HepG2 (cell line): ENCODE results near the gene POLR2H. TPM values are rescaled to one million over a fixed set of nuclear protein-coding genes. Genes with fewer than 3 reads are reported as not detected.

Source experiments
- ATF7-NPFF ChIP-seq: sonication (generic); formaldehyde crosslinking; IDR thresholded peaks from 2 replicates; pipeline ENCODE4 v1.8.1; 2023; ENCODE audit warnings: mild to moderate bottlenecking, low read depth, missing genetic modification reagents, moderate library complexity
- DPF2 ChIP-seq: sonication (generic); formaldehyde crosslinking; IDR thresholded peaks from 2 replicates; pipeline ENCODE4 v1.4.0; 2020; ENCODE audit warnings: mild to moderate bottlenecking, low read depth, missing genetic modification reagents, borderline replicate concordance
- GFI1 ChIP-seq: sonication (generic); formaldehyde crosslinking; IDR thresholded peaks from 2 replicates; pipeline ENCODE4 v1.5.0; 2020; ENCODE audit warnings: missing genetic modification reagents, mild to moderate bottlenecking, borderline replicate concordance
- HNRNPK ChIP-seq: fragments of 200-400 bp; formaldehyde crosslinking; IDR thresholded peaks from 2 replicates; pipeline ENCODE4 v1.6.1; 2018; ENCODE audit warnings: low read length, low read depth, moderate library complexity, mild to moderate bottlenecking; ENCODE audit not compliant: poor library complexity, severe bottlenecking
- NFYC ChIP-seq: IDR thresholded peaks from 2 replicates; pipeline ENCODE4 v1.6.1; 2016; ENCODE audit warnings: missing genetic modification reagents, missing compliant biosample characterization
- NRL ChIP-seq: sonication (generic); formaldehyde crosslinking; IDR thresholded peaks from 2 replicates; pipeline ENCODE4 v1.5.0; 2020; ENCODE audit warnings: missing genetic modification reagents, mild to moderate bottlenecking, moderate library complexity, borderline replicate concordance
- RFX3 ChIP-seq: IDR thresholded peaks from 2 replicates; pipeline ENCODE4 v1.6.1; 2016; ENCODE audit warnings: missing biosample characterization, missing genetic modification reagents
- SIX4 ChIP-seq: sonication (generic); formaldehyde crosslinking; IDR thresholded peaks from 2 replicates; pipeline ENCODE4 v1.4.0; 2020; ENCODE audit warnings: missing genetic modification reagents
- SP1 ChIP-seq, 2 experiments: fragments of 450-650 bp in 1 of 2; sonication (generic) in 1 of 2; formaldehyde crosslinking in 1 of 2; IDR thresholded peaks; 2 replicates each; pipeline versions ENCODE4 v1.4.0 to v1.6.1; 2016 to 2020; ENCODE audit warnings: missing genetic modification reagents in 1 of 2
- STAT5B ChIP-seq: sonication (generic); formaldehyde crosslinking; IDR thresholded peaks from 2 replicates; pipeline ENCODE4 v1.4.0; 2020; ENCODE audit warnings: missing genetic modification reagents
- THAP11 ChIP-seq: IDR thresholded peaks from 2 replicates; pipeline ENCODE4 v1.6.1; 2016; ENCODE audit warnings: missing biosample characterization, missing genetic modification reagents
- ZNF225 ChIP-seq: sonication (generic); formaldehyde crosslinking; IDR thresholded peaks from 2 replicates; pipeline ENCODE4 v1.4.0; 2020; ENCODE audit warnings: mild to moderate bottlenecking, missing genetic modification reagents
- ZNF317 ChIP-seq: sonication (generic); formaldehyde crosslinking; IDR thresholded peaks from 2 replicates; pipeline ENCODE4 v1.5.0; 2020; ENCODE audit warnings: mild to moderate bottlenecking, missing genetic modification reagents
- ZNF703 ChIP-seq: sonication (generic); formaldehyde crosslinking; IDR thresholded peaks from 2 replicates; pipeline ENCODE4 v1.5.1; 2020; ENCODE audit warnings: missing genetic modification reagents, mild to moderate bottlenecking, moderate library complexity, borderline replicate concordance
- polyA plus RNA-seq, 8 experiments: library from polyadenylated mRNA; depleted of rRNA in 3 of 8; stranded (reverse) in 7 of 8; unstranded in 1 of 8; fragments of >200 nt; fragmentation: Illumina TruSeq in 4 of 8; extraction: Trizol in 4 of 8; gene quantifications; 2 replicates each; pipeline versions ENCODE4 v1.2.1 to v1.2.3, GENCODE V29; 2011 to 2016; ENCODE audit warnings: low read depth in 4 of 8, missing spikeins in 1 of 8, mixed read lengths in 1 of 8; ENCODE audit not compliant: insufficient read depth in 1 of 8
- total RNA-seq, 5 experiments: library from RNA; depleted of rRNA; stranded (reverse); fragments of >200 nt; fragmentation: Illumina TruSeq; extraction: Trizol; gene quantifications; 2 replicates each; pipeline ENCODE4 v1.2.3, GENCODE V29; 2016; ENCODE audit warnings: low read depth in 1 of 5
- TF ChIP-seq, protein P1 (sequence below): sonication (generic); formaldehyde crosslinking; IDR thresholded peaks from 2 replicates; pipeline ENCODE4 v1.4.0; 2020; ENCODE audit warnings: mild to moderate bottlenecking, low read depth, missing genetic modification reagents
- TF ChIP-seq, protein P2 (sequence below): sonication (generic); formaldehyde crosslinking; IDR thresholded peaks from 2 replicates; pipeline ENCODE4 v1.4.0; 2020; ENCODE audit warnings: missing genetic modification reagents, borderline replicate concordance
- TF ChIP-seq, protein P3 (sequence below): sonication (generic); formaldehyde crosslinking; IDR thresholded peaks from 2 replicates; pipeline ENCODE4 v1.4.0; 2020; ENCODE audit warnings: mild to moderate bottlenecking, missing genetic modification reagents, borderline replicate concordance
- TF ChIP-seq, protein P4 (sequence below): sonication (generic); formaldehyde crosslinking; IDR thresholded peaks from 2 replicates; pipeline ENCODE4 v1.8.0; 2022; ENCODE audit warnings: low read depth, missing genetic modification reagents

Gene POLR2H
- total and polyA plus RNA-seq, 2 of the 13 experiments (the other 11 are each of a cell fraction or from before 2014, with no cell fraction given), result 118 to 194 TPM

DNA sequence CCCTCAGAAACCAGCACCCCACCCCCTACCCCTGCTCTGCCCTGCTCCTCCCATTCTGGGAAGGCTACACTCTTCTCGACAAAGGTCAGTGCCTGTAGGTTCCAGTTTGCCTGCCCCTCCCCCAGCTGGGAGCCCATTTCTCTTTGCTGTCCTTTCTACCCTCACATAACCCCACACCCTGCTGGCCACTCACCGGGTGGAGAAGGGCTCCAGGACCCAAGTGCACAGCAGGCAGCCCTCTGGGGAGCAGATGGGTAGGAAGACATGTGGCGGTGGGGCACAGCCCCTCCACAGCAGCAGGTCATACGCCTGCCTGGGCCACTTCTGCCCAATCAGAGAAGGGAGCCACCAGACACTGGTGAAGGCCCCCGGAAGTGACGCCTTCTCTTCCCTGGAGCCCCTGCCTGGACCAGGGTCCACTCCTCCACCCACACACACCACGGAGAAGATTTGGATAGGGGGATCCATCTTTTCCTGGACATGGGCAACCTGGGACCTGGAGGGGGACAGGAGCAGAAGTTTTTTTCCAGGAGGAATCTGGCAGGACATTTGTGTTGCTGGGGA, 16.5 kb downstream of the POLR2H start, which contains the start of gene THPO (continued):
- TF ChIP-seq ZNF225 (CRISPR knock-in tag) (no peak), HNRNPK (no peak), ZNF703 (CRISPR knock-in tag) (no peak), THAP11 (CRISPR knock-in tag) (peak; percentile 84), RFX3 (no peak), SP1 (IDR thresholded peaks at IDR 0.05) (no peak), SP1 (CRISPR knock-in tag; IDR thresholded peaks at IDR 0.05) (no peak; the same call in 1 of the 2 replicates), ATF7-NPFF (CRISPR knock-in tag) (no peak; the same call in 1 of the 2 replicates), ZNF317 (no peak), SIX4 (CRISPR knock-in tag) (no peak), NRL (CRISPR knock-in tag) (peak; percentile 37; the same call in 1 of the 2 replicates), GFI1 (CRISPR knock-in tag) (peak; percentile 29; the same call in 1 of the 2 replicates), DPF2 (CRISPR knock-in tag) (no peak), NFYC (peak; percentile 83), STAT5B (CRISPR knock-in tag) (no peak)
- TF ChIP-seq, protein P1, sequence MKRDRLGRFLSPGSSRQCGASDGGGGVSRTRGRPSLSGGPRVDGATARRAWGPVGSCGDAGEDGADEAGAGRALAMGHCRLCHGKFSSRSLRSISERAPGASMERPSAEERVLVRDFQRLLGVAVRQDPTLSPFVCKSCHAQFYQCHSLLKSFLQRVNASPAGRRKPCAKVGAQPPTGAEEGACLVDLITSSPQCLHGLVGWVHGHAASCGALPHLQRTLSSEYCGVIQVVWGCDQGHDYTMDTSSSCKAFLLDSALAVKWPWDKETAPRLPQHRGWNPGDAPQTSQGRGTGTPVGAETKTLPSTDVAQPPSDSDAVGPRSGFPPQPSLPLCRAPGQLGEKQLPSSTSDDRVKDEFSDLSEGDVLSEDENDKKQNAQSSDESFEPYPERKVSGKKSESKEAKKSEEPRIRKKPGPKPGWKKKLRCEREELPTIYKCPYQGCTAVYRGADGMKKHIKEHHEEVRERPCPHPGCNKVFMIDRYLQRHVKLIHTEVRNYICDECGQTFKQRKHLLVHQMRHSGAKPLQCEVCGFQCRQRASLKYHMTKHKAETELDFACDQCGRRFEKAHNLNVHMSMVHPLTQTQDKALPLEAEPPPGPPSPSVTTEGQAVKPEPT (CRISPR knock-in tag), result no peak
- TF ChIP-seq, protein P2, sequence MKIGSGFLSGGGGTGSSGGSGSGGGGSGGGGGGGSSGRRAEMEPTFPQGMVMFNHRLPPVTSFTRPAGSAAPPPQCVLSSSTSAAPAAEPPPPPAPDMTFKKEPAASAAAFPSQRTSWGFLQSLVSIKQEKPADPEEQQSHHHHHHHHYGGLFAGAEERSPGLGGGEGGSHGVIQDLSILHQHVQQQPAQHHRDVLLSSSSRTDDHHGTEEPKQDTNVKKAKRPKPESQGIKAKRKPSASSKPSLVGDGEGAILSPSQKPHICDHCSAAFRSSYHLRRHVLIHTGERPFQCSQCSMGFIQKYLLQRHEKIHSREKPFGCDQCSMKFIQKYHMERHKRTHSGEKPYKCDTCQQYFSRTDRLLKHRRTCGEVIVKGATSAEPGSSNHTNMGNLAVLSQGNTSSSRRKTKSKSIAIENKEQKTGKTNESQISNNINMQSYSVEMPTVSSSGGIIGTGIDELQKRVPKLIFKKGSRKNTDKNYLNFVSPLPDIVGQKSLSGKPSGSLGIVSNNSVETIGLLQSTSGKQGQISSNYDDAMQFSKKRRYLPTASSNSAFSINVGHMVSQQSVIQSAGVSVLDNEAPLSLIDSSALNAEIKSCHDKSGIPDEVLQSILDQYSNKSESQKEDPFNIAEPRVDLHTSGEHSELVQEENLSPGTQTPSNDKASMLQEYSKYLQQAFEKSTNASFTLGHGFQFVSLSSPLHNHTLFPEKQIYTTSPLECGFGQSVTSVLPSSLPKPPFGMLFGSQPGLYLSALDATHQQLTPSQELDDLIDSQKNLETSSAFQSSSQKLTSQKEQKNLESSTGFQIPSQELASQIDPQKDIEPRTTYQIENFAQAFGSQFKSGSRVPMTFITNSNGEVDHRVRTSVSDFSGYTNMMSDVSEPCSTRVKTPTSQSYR, result peak; percentile 94
- TF ChIP-seq, protein P3, sequence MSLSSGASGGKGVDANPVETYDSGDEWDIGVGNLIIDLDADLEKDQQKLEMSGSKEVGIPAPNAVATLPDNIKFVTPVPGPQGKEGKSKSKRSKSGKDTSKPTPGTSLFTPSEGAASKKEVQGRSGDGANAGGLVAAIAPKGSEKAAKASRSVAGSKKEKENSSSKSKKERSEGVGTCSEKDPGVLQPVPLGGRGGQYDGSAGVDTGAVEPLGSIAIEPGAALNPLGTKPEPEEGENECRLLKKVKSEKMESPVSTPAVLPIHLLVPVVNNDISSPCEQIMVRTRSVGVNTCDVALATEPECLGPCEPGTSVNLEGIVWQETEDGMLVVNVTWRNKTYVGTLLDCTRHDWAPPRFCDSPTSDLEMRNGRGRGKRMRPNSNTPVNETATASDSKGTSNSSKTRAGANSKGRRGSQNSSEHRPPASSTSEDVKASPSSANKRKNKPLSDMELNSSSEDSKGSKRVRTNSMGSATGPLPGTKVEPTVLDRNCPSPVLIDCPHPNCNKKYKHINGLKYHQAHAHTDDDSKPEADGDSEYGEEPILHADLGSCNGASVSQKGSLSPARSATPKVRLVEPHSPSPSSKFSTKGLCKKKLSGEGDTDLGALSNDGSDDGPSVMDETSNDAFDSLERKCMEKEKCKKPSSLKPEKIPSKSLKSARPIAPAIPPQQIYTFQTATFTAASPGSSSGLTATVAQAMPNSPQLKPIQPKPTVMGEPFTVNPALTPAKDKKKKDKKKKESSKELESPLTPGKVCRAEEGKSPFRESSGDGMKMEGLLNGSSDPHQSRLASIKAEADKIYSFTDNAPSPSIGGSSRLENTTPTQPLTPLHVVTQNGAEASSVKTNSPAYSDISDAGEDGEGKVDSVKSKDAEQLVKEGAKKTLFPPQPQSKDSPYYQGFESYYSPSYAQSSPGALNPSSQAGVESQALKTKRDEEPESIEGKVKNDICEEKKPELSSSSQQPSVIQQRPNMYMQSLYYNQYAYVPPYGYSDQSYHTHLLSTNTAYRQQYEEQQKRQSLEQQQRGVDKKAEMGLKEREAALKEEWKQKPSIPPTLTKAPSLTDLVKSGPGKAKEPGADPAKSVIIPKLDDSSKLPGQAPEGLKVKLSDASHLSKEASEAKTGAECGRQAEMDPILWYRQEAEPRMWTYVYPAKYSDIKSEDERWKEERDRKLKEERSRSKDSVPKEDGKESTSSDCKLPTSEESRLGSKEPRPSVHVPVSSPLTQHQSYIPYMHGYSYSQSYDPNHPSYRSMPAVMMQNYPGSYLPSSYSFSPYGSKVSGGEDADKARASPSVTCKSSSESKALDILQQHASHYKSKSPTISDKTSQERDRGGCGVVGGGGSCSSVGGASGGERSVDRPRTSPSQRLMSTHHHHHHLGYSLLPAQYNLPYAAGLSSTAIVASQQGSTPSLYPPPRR (CRISPR knock-in tag), result peak; percentile 56; the same call in 1 of the 2 replicates
- TF ChIP-seq, protein P4, sequence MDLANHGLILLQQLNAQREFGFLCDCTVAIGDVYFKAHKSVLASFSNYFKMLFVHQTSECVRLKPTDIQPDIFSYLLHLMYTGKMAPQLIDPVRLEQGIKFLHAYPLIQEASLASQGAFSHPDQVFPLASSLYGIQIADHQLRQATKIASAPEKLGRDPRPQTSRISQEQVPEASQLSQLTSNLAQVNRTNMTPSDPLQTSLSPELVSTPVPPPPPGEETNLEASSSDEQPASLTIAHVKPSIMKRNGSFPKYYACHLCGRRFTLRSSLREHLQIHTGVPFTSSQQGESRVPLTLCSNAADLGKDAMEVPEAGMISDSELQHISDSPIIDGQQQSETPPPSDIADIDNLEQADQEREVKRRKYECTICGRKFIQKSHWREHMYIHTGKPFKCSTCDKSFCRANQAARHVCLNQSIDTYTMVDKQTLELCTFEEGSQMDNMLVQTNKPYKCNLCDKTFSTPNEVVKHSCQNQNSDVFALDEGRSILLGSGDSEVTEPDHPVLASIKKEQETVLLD (CRISPR knock-in tag), result 0 out of 2 replicates have a peak, but pooled peaks have one; percentile 14
